Endothelial cell (in vitro differentiated cells): ENCODE data around the gene RNF222. TPM values are rescaled to one million over a fixed set of nuclear protein-coding genes. Genes with fewer than 3 reads are reported as not detected.
"Not testable (repeated sequence)": the region's sequence is repeated elsewhere in the genome, so short reads cannot be mapped to it uniquely, and the experiment has no call there.

Experiments used
- DNase-seq: peaks from one replicate; pipeline ENCODE4 v3.0.0; 2021; ENCODE audit warnings: low spot score
- H3K27ac Mint-ChIP-seq: one replicate; pipeline ENCODE4 v1.8.0; 2021; ENCODE audit warnings: mixed read lengths, inconsistent platforms; ENCODE audit not compliant: unreplicated experiment
- H3K27me3 Mint-ChIP-seq: one replicate; pipeline ENCODE4 v1.8.0; 2021; ENCODE audit warnings: mild to moderate bottlenecking, moderate library complexity, mixed read lengths, inconsistent platforms; ENCODE audit not compliant: unreplicated experiment
- H3K36me3 Mint-ChIP-seq: one replicate; pipeline ENCODE4 v1.8.0; 2021; ENCODE audit warnings: mild to moderate bottlenecking, low read depth, mixed read lengths, inconsistent platforms; ENCODE audit not compliant: unreplicated experiment
- H3K4me1 Mint-ChIP-seq: one replicate; pipeline ENCODE4 v1.8.0; 2021; ENCODE audit warnings: mild to moderate bottlenecking, mixed read lengths, inconsistent platforms; ENCODE audit not compliant: unreplicated experiment
- H3K4me3 Mint-ChIP-seq: one replicate; pipeline ENCODE4 v1.8.0; 2021; ENCODE audit warnings: mild to moderate bottlenecking, mixed read lengths, inconsistent platforms; ENCODE audit not compliant: unreplicated experiment
- H3K9me3 Mint-ChIP-seq: one replicate; pipeline ENCODE4 v1.8.0; 2021; ENCODE audit warnings: mixed read lengths, inconsistent platforms; ENCODE audit not compliant: unreplicated experiment
- total RNA-seq: library from RNA; stranded (reverse); fragmentation: NEBNext Ultra II Directional; extraction: Animal tissue kit (Norgen Biotek cat#: 25700); gene quantifications from one replicate; pipeline ENCODE4 v1.2.1, GENCODE V29; 2021; ENCODE audit not compliant: unreplicated experiment
- TF ChIP-seq, protein P1 (sequence below): fragments of 200-600 bp; sonication (generic); IDR thresholded peaks from one replicate; pipeline ENCODE4 v1.5.0; 2021; ENCODE audit warnings: antibody characterized with exemption; ENCODE audit not compliant: unreplicated experiment

The RNF222 gene
- total RNA-seq, 1 donor from 2014 or later = not detected

DNA sequence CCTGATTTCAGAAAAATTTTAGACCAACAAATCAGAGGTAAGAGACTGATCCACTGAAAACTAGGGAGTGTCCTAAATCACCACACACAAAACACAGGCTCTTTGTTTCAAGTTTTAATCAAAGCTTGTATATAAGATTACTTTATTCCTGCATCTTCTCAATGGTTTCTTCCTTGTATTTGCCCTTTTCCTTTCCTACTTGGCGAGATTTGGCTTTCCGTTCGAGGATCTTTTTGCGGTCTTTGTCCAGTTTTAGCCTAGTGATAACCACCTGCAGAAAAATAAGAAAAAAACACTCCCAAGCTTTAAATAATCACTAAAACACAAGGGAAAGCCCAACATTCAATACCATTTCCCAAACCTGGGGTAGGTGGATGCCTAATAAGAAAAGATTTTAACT is 20.2 kb downstream of the RNF222 start:
- Mint-ChIP-seq H3K27me3 (no peaks in the 10 kb centered on the region), H3K4me3 (no peak overlapping the region), H3K27ac (peak overlapping the region; percentile 13), H3K4me1 (peaks cover 27% of the 10 kb centered on the region), H3K36me3 (peaks cover 28% of the 10 kb centered on the region), H3K9me3 (no peaks in the 10 kb centered on the region)
- DNase-seq = no peak
- TF ChIP-seq, protein P1, sequence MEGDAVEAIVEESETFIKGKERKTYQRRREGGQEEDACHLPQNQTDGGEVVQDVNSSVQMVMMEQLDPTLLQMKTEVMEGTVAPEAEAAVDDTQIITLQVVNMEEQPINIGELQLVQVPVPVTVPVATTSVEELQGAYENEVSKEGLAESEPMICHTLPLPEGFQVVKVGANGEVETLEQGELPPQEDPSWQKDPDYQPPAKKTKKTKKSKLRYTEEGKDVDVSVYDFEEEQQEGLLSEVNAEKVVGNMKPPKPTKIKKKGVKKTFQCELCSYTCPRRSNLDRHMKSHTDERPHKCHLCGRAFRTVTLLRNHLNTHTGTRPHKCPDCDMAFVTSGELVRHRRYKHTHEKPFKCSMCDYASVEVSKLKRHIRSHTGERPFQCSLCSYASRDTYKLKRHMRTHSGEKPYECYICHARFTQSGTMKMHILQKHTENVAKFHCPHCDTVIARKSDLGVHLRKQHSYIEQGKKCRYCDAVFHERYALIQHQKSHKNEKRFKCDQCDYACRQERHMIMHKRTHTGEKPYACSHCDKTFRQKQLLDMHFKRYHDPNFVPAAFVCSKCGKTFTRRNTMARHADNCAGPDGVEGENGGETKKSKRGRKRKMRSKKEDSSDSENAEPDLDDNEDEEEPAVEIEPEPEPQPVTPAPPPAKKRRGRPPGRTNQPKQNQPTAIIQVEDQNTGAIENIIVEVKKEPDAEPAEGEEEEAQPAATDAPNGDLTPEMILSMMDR = no peak

DNA sequence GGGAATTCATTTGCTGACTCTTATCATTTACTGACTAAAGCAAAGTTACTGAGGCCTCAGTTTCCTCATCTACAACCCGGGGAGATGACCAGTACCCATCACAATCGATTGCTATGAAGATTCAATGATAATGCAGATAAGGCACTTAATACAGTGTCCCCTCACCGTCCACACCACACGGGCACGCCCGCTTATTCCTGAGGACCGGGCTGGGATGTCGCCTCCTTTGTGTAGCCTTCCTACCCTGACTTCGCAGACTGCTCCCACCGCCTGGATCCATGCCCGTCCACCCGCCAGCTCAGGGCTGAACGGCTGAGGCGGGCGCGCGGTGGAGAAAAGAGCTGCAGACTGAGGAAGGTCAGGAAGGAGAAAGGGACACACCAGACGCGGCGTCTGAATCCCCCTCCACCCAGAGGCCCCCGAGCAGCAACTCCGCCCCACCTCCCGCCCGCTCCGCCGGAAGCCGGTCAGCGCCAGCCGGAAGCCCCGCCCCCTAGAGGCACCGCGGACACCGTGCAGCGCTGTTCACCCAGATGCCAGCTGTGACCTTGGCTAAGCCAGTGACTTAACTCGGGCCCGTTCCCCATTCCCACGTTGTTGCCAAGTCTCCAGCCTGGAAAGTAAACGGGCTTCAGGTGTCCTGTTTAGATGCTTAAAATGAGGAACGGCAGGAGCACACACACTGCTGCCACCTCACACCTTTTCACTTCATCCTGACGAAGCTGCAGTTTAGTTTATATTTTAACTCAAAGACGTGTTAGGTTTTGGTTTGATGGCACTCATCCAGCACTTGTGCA is 21.2 kb downstream of the RNF222 start, which contains the start of gene KRABD2:
Gene KRABD2, minus strand, starts transcription at position 434 of the 797 bp plus-strand sequence.
- Mint-ChIP-seq H3K27ac (peak within 1 kb of the TSS; percentile 74), H3K9me3 (no peaks in the 10 kb centered on the region), H3K27me3 (no peaks in the 10 kb centered on the region), H3K4me1 (peaks cover 25% of the 10 kb centered on the region), H3K4me3 (peak within 1 kb of the TSS; percentile 91), H3K36me3 (peaks cover 26% of the 10 kb centered on the region)
- TF ChIP-seq, protein P1 = peak; percentile 78
- peak; percentile 89 for DNase-seq

DNA sequence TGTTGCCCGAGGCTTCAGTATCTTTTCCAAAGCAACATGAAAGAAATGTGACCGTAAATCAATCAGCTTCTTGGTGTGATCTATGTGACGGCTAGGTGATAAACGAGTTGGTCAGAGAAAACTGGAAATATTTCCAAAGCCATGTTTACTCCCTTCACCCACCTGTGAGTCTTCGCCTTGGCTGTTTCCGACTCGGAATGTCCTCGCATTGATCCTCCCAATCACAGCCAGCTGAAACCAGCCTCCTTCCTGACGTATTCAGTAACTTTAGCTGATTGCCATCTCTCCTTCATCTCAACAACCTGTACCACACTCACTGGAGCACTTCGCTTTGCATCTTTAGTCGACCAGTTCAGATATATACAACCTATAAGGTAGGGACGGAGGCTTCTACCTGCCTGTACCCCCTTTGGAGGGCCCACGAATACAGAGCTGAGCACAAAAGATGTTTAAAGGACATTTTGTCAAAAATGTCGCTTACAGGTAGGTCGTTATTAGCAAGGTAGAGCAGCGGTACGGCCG is 21.8 kb downstream of the RNF222 start:
- no peak for DNase-seq
- peaks cover 21% of the 10 kb centered on the region for H3K36me3 Mint-ChIP-seq
- H3K9me3 Mint-ChIP-seq = no peaks in the 10 kb centered on the region
- H3K27me3 Mint-ChIP-seq = no peaks in the 10 kb centered on the region
- H3K4me1 Mint-ChIP-seq = peaks cover 20% of the 10 kb centered on the region
- TF ChIP-seq, protein P1 = no peak
- H3K4me3 Mint-ChIP-seq = peak overlapping the region; percentile 91
- H3K27ac Mint-ChIP-seq = peak overlapping the region; percentile 74

DNA sequence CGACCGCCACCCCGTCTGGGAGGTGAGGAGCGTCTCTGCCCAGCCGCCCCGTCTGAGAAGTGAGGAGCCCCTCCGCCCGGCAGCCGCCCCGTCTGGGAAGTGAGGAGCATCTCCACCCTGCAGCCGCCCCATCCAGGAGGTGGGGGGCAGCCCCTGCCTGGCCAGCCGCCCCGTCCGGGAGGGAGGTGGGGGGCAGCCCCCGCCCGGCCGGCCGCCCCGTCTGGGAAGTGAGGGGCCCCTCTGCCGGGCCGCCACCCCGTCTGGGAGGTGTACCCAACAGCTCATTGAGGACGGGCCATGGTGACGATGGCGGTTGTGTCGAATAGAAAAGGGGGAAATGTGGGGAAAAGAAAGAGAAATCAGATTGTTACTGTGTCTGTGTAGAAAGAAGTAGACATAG is 23.8 kb downstream of the RNF222 start:
- peaks cover 31% of the 10 kb centered on the region for H3K36me3 Mint-ChIP-seq
- H3K27ac Mint-ChIP-seq, H3K4me3 Mint-ChIP-seq, H3K9me3 Mint-ChIP-seq, DNase-seq, H3K27me3 Mint-ChIP-seq: not testable (repeated sequence)
- peaks cover 16% of the 10 kb centered on the region for H3K4me1 Mint-ChIP-seq

DNA sequence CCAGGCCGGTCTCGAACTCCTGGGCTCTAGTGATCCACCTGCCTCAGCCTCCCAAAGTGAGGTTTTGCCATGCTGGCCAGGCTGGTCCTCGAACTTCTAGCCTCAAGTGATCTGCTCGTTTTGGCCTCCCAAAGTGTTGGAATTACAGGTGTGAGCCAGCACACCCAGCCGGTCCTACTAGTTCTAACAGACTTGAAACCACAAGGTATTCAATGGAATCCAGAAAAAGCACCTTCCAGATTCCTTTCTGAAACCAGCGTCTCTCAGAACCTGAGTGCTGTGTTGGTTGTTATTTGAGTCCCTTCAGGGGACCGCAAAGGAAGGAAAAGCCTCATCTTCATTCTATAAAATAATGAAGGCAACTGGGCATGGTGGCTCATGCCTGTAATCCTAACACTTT is 25.2 kb downstream of the RNF222 start:
- peaks cover 15% of the 10 kb centered on the region for H3K4me1 Mint-ChIP-seq
- DNase-seq = no peak
- no peaks in the 10 kb centered on the region for H3K27me3 Mint-ChIP-seq
- H3K36me3 Mint-ChIP-seq = peaks cover 24% of the 10 kb centered on the region
- H3K9me3 Mint-ChIP-seq = no peaks in the 10 kb centered on the region
- TF ChIP-seq, protein P1 = no peak
- H3K4me3 Mint-ChIP-seq = no peak overlapping the region
- H3K27ac Mint-ChIP-seq = no peak overlapping the region
